Ishikawa (cell line): Measurements from ENCODE around the gene ZFAND3.

ENCODE experiments used
- CEBPB ChIP-seq: IDR thresholded peaks from 2 replicates; pipeline ENCODE4 v1.6.1; 2012
- CREB1 ChIP-seq: IDR thresholded peaks from 2 replicates; pipeline ENCODE4 v1.6.1; 2012; ENCODE audit warnings: low read depth
- EGR1 ChIP-seq: IDR thresholded peaks from 2 replicates; pipeline ENCODE4 v1.6.1; 2012
- EP300 ChIP-seq: IDR thresholded peaks from 2 replicates; pipeline ENCODE4 v1.6.1; 2012; ENCODE audit warnings: borderline replicate concordance
- FOXM1 ChIP-seq: IDR thresholded peaks from 2 replicates; pipeline ENCODE4 v1.6.1; 2012; ENCODE audit warnings: low read depth, borderline replicate concordance
- NFIC ChIP-seq: IDR thresholded peaks from 2 replicates; pipeline ENCODE4 v1.6.1; 2012
- RAD21 ChIP-seq: IDR thresholded peaks from 2 replicates; pipeline ENCODE4 v1.6.1; 2012; ENCODE audit warnings: low read depth
- TAF1 ChIP-seq: IDR thresholded peaks from 2 replicates; pipeline ENCODE4 v1.6.1; 2012; ENCODE audit warnings: low read depth, mild to moderate bottlenecking
- TCF12 ChIP-seq: IDR thresholded peaks from 2 replicates; pipeline ENCODE4 v1.6.1; 2012; ENCODE audit warnings: low read depth
- TEAD4 ChIP-seq: IDR thresholded peaks from 2 replicates; pipeline ENCODE4 v1.6.1; 2012
- YY1 ChIP-seq: IDR thresholded peaks from 2 replicates; pipeline ENCODE4 v1.6.1; 2012; ENCODE audit warnings: low read depth
- ZBTB7A ChIP-seq: IDR thresholded peaks from 2 replicates; pipeline ENCODE4 v1.6.1; 2012; ENCODE audit warnings: low read depth
- TF ChIP-seq, protein P1 (sequence below): IDR thresholded peaks from 2 replicates; pipeline ENCODE4 v1.6.1; 2012
- TF ChIP-seq, protein P2 (sequence below): IDR thresholded peaks from 2 replicates; pipeline ENCODE4 v1.6.1; 2012
- TF ChIP-seq, protein P3 (sequence below): IDR thresholded peaks from 2 replicates; pipeline ENCODE4 v1.6.1; 2012; ENCODE audit warnings: low read depth, mild to moderate bottlenecking

ZFAND3 gene

DNA sequence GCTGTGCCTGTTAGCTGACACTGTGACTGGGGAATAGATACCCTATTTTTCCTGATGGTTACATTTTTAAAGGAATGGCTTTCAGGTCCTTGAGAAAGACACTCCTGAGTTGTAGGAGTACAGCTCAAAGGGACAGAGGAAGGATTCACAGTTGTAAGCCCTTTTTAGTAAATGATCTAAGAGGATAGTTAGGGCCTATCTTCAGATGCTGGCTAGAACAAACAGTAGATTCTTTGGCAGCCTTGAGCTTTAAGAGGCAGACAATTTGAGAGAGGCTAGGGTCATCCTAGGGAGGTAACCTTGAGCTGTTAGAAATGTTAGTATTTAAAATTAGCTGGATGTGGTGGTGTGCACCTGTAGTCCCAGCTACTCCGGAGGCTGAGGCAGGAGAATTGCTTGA is 111.5 kb downstream of the ZFAND3 start:
- TF ChIP-seq, protein P1, sequence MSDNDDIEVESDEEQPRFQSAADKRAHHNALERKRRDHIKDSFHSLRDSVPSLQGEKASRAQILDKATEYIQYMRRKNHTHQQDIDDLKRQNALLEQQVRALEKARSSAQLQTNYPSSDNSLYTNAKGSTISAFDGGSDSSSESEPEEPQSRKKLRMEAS = no peak
- TF ChIP-seq TCF12 (no peak), EP300 (no peak), TAF1 (no peak), CREB1 (no peak), TEAD4 (no peak), CEBPB (no peak), RAD21 (no peak), NFIC (no peak), FOXM1 (no peak), EGR1 (no peak), ZBTB7A (no peak), YY1 (no peak)
- TF ChIP-seq, protein P2, sequence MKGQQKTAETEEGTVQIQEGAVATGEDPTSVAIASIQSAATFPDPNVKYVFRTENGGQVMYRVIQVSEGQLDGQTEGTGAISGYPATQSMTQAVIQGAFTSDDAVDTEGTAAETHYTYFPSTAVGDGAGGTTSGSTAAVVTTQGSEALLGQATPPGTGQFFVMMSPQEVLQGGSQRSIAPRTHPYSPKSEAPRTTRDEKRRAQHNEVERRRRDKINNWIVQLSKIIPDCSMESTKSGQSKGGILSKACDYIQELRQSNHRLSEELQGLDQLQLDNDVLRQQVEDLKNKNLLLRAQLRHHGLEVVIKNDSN = no peak
- TF ChIP-seq, protein P3, sequence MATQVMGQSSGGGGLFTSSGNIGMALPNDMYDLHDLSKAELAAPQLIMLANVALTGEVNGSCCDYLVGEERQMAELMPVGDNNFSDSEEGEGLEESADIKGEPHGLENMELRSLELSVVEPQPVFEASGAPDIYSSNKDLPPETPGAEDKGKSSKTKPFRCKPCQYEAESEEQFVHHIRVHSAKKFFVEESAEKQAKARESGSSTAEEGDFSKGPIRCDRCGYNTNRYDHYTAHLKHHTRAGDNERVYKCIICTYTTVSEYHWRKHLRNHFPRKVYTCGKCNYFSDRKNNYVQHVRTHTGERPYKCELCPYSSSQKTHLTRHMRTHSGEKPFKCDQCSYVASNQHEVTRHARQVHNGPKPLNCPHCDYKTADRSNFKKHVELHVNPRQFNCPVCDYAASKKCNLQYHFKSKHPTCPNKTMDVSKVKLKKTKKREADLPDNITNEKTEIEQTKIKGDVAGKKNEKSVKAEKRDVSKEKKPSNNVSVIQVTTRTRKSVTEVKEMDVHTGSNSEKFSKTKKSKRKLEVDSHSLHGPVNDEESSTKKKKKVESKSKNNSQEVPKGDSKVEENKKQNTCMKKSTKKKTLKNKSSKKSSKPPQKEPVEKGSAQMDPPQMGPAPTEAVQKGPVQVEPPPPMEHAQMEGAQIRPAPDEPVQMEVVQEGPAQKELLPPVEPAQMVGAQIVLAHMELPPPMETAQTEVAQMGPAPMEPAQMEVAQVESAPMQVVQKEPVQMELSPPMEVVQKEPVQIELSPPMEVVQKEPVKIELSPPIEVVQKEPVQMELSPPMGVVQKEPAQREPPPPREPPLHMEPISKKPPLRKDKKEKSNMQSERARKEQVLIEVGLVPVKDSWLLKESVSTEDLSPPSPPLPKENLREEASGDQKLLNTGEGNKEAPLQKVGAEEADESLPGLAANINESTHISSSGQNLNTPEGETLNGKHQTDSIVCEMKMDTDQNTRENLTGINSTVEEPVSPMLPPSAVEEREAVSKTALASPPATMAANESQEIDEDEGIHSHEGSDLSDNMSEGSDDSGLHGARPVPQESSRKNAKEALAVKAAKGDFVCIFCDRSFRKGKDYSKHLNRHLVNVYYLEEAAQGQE = no peak

DNA sequence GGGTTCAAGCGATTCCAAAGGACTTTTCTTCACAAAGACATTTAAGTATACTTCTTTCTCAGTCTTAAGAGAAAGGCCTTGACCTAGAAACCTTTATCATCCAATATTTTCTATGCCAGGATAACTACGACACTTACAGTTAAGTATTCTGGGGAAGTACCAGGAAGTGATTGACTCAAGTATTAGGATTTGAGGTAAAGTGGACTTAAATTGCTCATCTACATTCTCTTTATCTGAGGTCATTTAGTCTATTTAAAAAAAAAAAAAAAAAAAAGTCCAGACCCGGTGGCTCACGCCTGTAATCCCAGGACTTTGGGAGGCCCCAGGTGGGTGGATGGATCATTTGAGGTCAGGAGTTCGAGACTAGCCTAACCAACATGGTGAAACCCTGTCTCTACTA is 114.7 kb downstream of the ZFAND3 start:
- TF ChIP-seq EGR1 (no peak), ZBTB7A (no peak), EP300 (no peak)

DNA sequence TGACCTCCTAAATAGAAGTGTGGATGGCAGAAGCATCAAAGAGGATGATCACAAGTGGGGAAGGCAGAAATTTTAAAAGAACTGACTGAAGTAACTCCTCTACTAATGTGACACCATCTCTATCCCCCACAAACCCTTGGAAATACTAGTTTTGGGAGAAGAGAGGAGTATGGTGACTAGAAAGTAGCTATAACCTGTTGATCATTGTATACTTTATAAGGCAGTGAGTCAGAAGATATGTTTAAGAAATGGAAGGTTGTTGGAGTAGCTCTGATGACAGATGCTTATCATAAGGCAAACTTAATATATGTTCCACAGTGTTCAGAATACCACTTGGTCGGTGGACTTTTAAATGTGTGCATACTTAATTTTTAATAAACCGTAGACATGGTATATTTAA is 116.6 kb downstream of the ZFAND3 start:
- TF ChIP-seq, protein P2 = no peak
- TF ChIP-seq TCF12 (no peak), CREB1 (no peak)

DNA sequence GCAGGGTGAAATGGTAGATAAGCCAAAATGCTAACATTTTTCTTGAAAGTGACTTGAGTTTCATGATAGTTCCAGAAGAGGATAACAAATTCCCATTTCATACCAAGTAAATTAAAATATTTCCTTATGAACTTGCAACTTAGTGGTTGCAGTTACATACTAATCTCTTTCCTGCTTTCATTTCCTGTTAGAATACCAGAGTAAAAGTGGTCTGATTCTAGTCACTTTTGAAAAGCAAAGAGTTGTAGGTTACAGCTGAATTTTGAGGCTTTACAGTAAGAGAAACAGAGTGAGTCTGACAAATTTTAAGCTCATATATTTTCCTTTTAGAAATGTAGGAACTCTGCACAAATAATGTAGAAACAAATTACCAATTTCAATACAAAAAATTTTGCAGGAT is 117.4 kb downstream of the ZFAND3 start:
- TF ChIP-seq EGR1 (no peak), ZBTB7A (no peak), TEAD4 (no peak), YY1 (no peak), EP300 (no peak), FOXM1 (no peak), NFIC (no peak)

DNA sequence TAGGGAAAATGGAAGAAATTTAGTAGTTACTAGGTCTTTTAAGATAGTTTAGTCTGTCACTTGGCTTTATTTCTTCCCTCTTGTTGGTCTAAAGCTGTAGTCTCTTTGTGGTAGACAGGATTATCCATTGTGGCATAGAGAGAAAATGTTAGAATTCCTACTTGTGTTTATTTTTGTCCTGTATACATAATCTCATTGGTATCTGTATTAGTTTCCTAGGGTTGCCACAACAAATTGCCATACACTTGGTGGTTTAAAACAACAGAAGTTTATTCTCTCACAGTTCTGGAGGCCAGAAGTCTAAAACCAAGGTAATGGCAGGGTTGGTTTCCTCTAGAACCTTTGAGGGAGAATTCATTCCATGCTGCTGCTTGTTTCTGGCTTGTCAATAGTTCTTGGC is 119.4 kb downstream of the ZFAND3 start:
- TF ChIP-seq FOXM1 (no peak), RAD21 (no peak), CREB1 (no peak), TCF12 (no peak), NFIC (no peak)
- TF ChIP-seq, protein P2 = no peak

DNA sequence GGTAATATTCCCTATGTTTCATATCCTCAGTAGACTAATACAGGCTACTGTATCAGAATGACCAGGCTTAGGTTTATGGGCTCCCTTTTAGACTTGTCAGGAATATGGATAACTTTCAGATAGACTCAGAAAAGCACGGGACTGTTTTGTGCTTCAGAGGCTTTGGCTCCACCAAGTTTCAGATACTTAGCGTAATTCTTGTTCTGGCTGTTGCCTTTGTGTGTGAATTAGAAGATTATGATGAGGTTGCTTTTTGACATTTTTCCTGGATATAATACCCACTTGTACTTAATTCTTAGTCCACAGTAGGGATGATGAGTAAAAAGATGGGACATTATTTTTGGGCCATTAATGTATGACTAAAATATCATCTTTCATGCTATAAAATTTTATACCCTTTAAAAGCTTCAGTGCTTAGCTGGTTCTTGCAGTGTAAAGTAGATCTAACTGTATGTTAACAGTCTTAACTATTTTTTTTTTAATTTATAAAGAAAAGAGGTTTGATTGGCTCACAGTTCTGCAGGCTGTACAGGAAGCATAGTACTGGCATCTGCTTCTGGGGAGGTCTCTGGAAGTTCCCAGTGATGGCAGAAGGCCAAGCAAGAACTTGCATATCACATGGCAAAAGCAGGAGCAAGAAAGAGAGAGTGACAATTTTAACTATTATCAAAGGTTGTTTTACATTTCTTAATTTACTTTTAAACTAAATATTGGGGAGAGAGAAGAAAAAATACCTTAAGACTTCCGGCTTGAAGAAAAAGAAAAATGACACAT is 120.7 kb downstream of the ZFAND3 start:
- TF ChIP-seq TEAD4 (no peak), RAD21 (no peak), EP300 (no peak), CREB1 (no peak), CEBPB (no peak), ZBTB7A (no peak), YY1 (no peak), EGR1 (no peak), NFIC (no peak), TCF12 (no peak), TAF1 (no peak), FOXM1 (no peak)
- TF ChIP-seq, protein P2 = no peak
- TF ChIP-seq, protein P1 = no peak
- TF ChIP-seq, protein P3 = no peak
